ENCODE measurements around the gene MVK.

MVK gene

DNA sequence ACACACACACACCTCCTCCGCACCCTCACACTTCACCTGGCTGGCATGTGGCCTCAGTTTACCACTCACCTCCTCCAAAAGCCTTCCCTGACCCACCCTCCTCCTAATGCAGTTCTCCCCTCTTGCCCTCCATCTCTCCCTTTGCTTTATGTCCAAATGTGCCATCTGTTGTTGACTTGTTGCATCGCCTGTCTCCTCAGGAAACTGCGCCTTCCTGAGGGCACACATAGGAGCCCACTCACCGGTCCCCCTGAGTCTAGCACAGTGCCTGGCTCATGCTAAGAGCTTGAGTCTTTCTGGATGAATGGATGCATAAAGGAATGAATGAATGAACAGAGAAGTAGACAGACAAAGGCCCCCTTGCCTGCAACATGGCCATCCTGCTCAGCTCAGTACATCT lies 34.0 kb downstream of the MVK start:
- Histone ChIP-seq H3K36me3 (no peaks in the 10 kb centered on the region), H3K9me3 (ENCODE audit: severe bottlenecking) (no peaks in the 10 kb centered on the region), H3K4me3 (ENCODE audit: low read depth, low read length) (no peak overlapping the region), H3K27me3 (ENCODE audit: insufficient read depth, low read depth, severe bottlenecking) (no peaks in the 10 kb centered on the region), H3K27ac (no peak overlapping the region; the same call in 1 of the 2 replicates)
- DNase-seq = no peak
- TF ChIP-seq, protein P1, sequence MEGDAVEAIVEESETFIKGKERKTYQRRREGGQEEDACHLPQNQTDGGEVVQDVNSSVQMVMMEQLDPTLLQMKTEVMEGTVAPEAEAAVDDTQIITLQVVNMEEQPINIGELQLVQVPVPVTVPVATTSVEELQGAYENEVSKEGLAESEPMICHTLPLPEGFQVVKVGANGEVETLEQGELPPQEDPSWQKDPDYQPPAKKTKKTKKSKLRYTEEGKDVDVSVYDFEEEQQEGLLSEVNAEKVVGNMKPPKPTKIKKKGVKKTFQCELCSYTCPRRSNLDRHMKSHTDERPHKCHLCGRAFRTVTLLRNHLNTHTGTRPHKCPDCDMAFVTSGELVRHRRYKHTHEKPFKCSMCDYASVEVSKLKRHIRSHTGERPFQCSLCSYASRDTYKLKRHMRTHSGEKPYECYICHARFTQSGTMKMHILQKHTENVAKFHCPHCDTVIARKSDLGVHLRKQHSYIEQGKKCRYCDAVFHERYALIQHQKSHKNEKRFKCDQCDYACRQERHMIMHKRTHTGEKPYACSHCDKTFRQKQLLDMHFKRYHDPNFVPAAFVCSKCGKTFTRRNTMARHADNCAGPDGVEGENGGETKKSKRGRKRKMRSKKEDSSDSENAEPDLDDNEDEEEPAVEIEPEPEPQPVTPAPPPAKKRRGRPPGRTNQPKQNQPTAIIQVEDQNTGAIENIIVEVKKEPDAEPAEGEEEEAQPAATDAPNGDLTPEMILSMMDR (IDR thresholded peaks at IDR 0.05; ENCODE audit: low read depth, low read length) = no peak

DNA sequence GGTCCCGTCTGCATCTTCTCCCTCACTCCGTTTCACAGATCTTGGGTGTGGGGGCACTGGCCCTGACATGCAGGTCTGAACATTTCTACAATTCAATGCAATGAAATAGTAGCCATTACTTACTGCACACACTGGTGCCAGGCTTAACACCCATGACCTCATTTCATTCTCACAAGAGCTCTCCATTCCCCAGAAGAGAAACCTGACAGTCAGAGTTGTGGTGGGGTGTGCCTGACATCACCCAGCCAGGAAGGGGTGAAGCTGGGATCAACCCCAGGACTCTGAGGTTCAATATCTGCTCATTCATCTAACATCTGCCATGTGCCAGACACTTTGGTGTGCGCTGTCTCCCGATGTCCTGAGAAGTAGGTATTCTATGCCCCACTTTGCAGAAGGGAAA lies 34.7 kb downstream of the MVK start:
- H3K36me3 ChIP-seq = no peaks in the 10 kb centered on the region
- H3K4me3 ChIP-seq (ENCODE audit: low read depth, low read length) = no peak overlapping the region
- TF ChIP-seq, protein P1 (IDR thresholded peaks at IDR 0.05; ENCODE audit: low read depth, low read length) = no peak
- no peaks in the 10 kb centered on the region for H3K27me3 ChIP-seq (ENCODE audit: insufficient read depth, low read depth, severe bottlenecking)
- no peaks in the 10 kb centered on the region for H3K9me3 ChIP-seq (ENCODE audit: severe bottlenecking)
- H3K27ac ChIP-seq = no peak overlapping the region
- no peak for DNase-seq

DNA sequence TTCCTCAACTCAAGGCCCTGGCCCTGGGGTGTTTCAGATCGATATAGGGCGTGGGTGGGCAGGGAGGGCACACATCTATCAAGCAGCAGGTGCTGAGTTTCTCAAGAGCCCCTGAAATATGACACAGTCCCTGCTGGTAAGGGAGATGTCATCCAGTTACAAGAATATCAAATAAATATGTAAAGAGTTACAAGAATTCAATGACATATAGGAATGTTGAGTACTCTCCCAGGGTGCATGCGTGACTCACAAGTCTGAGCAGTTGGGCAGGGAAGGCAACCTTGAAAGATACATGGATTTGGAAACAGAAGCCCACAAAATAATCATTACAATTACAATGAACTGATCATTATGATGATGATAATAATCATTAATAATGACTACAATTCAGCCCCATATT lies 35.2 kb downstream of the MVK start:
- no peaks in the 10 kb centered on the region for H3K27me3 ChIP-seq (ENCODE audit: insufficient read depth, low read depth, severe bottlenecking)
- no peaks in the 10 kb centered on the region for H3K36me3 ChIP-seq
- TF ChIP-seq, protein P1 (IDR thresholded peaks at IDR 0.05; ENCODE audit: low read depth, low read length) = no peak
- H3K9me3 ChIP-seq (ENCODE audit: severe bottlenecking) = no peaks in the 10 kb centered on the region
- no peak for DNase-seq
- no peak overlapping the region for H3K4me3 ChIP-seq (ENCODE audit: low read depth, low read length)
- no peak overlapping the region for H3K27ac ChIP-seq

DNA sequence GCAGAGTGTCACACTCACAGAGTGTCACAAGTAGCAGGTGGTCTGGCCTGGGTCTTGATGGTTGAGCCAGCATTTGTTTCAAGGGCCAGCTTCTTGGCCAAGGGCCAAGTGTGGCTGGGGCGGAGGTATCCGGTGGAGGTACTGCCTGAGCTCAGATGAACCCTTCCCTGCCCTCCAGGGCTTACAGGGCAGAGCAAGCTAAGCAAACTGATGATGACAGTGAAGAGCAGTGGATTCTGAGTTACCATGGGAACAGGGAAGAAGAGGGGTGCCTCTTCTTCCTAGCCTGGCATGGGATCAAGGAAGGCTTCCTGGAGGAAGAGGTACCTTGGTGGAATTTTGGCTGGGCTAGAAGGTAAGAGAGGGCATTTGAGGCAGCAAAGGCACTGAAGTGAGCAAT lies 35.7 kb downstream of the MVK start:
- Histone ChIP-seq H3K9me3 (ENCODE audit: severe bottlenecking) (no peaks in the 10 kb centered on the region), H3K4me3 (ENCODE audit: low read depth, low read length) (no peak overlapping the region), H3K27ac (no peak overlapping the region), H3K36me3 (no peaks in the 10 kb centered on the region), H3K27me3 (ENCODE audit: insufficient read depth, low read depth, severe bottlenecking) (no peaks in the 10 kb centered on the region)
- TF ChIP-seq, protein P1 (IDR thresholded peaks at IDR 0.05; ENCODE audit: low read depth, low read length) = no peak
- no peak for DNase-seq

DNA sequence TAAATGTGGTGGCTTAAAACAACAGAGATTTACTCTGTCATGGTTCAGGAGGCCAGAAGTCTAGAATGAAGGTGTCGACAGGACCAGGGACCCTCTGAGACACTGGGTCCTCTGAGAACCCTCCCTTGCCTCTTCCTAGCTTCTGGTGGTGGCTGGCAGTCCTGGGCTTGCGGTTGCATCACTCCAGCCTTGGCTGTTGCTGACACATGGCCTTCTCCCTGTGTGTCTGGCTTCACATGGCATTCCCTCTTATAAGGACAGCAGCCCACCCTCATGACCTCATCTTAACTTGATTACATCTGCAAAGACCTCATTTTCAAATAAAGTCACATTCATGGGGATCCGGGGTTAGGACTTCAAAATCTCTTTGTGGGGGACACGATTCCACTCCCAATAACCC lies 36.9 kb downstream of the MVK start:
- H3K27me3 ChIP-seq (ENCODE audit: insufficient read depth, low read depth, severe bottlenecking) = no peaks in the 10 kb centered on the region
- H3K4me3 ChIP-seq (ENCODE audit: low read depth, low read length) = no peak overlapping the region
- TF ChIP-seq, protein P1 (IDR thresholded peaks at IDR 0.05; ENCODE audit: low read depth, low read length) = no peak
- no peaks in the 10 kb centered on the region for H3K9me3 ChIP-seq (ENCODE audit: severe bottlenecking)
- no peaks in the 10 kb centered on the region for H3K36me3 ChIP-seq
- H3K27ac ChIP-seq = no peak overlapping the region
- DNase-seq = no peak

DNA sequence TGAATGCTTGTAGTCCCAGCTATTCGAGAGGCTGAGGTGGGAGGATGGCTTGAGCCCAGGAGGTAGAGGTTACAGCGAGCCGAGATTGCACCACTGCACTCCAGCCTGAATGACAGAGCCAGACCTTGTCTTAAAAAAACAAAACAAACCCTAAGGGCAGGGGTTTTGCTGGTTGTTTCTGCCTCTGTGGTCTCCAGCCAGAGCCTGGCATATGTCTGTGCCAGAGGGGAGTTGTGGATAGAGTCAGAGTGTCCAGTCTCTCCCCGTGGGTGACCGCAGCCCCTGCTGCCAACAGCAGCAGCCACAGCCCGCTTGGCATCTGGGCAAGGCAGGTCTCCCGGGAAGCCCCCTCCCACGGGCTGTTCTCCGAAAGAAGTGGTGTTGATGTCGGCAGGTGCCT lies 37.6 kb downstream of the MVK start:
- Histone ChIP-seq H3K9me3 (ENCODE audit: severe bottlenecking) (no peaks in the 10 kb centered on the region), H3K36me3 (no peaks in the 10 kb centered on the region), H3K27ac (no peak overlapping the region), H3K27me3 (ENCODE audit: insufficient read depth, low read depth, severe bottlenecking) (no peaks in the 10 kb centered on the region), H3K4me3 (ENCODE audit: low read depth, low read length) (no peak overlapping the region)
- DNase-seq = no peak
- TF ChIP-seq, protein P1 (IDR thresholded peaks at IDR 0.05; ENCODE audit: low read depth, low read length) = no peak
